ENCODE data around the gene PSMD4. TPM values are rescaled to one million over a fixed set of nuclear protein-coding genes. Genes with fewer than 3 reads are reported as not detected.
A peak's percentile ranks its signal among the peaks of the same experiment; 100 is the strongest.
"Not testable (repeated sequence)": the region's sequence is repeated elsewhere in the genome, so short reads cannot be mapped to it uniquely, and the experiment has no call there.

PSMD4 gene
- polyA plus RNA-seq, 4 donors = 107 to 174 (median 153) TPM

DNA sequence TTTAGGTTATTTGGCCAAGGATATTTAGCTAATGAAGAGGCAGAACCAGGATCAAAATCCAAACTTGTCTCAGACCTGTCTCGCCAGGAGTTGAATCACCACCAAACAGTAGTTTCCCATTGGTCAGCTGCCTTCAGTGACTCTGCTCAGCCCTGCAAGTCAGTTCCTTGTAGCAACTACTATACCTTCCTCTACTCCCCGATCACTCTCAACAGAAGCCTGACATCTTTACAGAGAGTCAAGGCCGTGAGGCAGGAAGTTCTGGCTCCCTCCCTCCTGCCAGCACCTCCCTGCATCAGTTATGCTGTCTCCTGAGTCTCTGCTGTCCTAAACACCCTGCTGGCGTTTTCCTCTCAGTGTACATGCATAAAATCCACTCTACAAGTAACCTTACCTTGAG lies 13.2 kb downstream of the PSMD4 start:
- DNase-seq (ENCODE audit: low read depth in 4 of 4, low spot score in 3 of 4) = no peak

DNA sequence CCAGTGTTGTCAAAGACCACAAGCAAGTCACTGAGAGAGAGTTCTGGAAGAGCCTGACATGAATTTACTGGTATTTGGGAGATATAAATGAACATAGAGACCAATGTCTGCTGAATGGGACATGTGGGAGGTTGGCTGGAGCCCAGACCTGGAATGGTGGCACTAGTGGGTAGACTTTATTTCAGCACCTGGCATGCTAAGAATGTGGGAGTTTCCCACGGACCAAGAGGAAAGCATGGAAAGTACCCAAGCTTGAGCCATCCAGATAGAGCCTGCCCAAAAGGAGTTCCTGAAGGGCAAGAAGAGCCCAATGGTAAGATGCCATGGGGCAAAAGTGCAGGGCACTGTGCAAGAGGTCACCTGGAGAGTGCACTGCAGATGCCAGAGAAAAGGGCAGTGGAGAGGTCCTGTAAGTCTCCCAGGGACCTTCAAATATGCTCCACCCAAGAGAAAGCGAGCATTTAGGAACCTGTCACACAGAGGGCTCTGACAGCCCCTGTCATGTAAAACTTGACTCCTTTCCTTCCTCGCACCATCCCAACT lies 19.5 kb downstream of the PSMD4 start:
- DNase-seq (ENCODE audit: low read depth in 4 of 4, low spot score in 3 of 4) = no peak

DNA sequence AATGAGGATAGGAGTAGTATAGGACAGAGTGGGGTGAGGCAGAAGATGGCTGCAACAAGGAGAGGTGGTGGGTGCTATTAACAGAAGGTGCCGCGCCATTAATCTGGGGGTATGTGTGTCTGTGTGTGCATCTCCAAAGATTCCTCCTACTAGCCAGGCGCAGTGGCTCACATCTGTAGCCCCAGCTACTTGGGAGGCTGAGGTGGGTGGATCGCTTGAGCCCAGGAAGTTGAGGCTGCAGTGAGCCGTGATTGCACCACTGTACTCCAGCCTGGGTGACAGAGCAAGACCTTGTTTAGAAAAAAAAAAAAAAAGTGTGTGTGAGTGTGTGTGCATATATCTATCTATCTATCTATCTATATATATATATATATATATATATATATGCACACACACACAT lies 20.8 kb downstream of the PSMD4 start:
- not testable (repeated sequence) for DNase-seq (ENCODE audit: low read depth in 4 of 4, low spot score in 3 of 4)

DNA sequence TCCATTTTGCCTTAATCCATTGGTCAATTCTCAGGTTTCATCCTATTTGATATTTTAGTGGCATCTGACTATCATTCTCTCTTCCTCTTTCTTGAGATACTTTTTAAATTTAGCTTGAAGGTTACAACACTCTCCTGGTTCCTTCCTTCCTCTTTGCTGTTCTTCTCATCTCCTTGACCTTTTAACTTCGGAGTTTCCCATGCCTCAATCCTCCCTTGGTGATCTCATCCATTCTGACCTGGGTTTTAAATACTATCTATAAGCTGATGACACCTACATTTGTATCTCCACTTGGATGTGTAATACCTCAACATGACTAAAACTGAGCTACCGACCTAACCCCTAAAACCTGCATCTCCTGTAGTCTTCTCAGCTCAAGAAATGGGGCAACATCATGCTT lies 22.7 kb downstream of the PSMD4 start:
- no peak for DNase-seq (ENCODE audit: low read depth in 4 of 4, low spot score in 3 of 4)

DNA sequence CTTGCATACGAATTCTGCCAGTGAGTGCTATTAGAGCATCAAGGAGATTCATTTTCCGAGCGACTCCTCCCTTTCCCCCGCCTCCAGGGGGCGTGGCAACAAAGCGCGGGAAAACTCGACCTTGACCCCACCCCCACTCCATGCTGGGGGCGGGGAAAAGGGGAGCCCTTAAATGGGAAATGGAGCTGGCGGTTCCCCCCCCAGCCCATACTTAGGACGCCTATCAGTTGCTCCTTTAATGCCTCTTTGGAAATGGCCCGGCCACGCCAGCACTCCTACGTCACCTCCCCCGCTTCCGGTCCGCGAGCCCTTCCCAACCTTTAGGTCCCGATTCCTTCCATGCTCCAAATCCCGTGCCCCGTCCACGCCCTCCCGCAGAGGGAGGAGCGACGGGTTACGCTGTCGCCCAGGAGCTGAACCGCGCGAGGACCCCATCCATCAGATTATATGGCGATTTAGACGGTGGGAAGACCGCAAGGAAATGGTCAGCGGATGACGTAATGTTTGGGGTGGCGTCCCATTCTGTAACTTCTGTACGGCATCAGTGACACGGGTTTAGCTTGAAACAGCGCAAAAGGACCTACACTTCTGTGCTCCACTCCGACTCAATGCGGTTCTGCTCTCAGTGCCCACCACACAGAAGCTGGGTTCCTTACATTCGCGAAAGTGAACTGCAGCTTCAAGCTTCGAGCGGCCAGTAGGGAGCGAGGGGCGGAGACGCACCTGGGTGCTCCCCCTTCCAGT lies 26.9 kb downstream of the PSMD4 start:
- peak; percentile 94 to 98 (median 94) for DNase-seq (ENCODE audit: low read depth in 4 of 4, low spot score in 3 of 4)

DNA sequence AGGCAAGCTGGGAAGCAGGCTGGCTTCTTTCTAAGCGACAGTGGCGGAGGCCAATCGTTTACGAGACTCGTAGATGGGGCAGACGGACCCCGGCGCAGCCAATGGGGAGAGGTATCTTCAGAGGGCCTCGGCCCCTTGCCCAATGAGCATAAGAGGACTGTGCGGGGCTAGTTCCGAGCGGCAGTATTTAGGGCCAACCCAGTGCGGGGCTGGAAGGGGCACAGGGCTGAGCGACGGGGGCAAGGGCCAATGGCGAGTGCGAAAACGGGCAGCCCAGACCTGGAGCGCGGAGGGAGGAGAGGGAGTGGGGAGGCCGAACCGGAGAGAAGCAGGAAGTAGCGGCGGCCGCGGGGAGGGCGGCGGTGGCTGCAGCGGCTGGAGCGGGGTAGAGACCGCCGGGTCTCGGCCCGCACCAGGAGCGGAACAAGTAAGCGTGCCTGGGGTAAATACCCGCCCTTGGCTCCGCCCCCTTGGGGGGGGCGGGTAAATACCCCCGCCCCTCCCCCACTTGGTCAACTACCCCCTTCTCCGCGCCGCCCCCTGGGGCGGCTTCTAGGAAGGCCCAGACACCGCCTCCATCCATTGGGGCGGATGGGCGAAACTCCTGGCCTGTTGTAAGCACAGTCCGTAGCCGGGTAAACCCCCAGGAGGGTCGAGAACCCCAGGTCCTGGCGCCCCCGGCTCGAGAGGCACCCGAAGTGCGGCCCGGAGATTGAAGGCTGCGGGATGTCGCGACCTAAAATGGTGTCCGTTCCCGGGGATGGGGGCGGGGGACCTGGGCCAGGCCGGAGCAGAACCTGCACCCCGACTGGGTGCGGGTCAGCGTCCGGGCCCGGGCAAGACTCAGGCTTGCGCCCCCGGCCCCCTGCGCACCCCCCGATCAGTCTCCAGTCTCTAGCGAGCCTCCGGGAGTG lies 27.7 kb downstream of the PSMD4 start, which contains the start of gene ZNF687:
Gene ZNF687 (plus strand): TSS at position 331 of the 914 bp plus-strand sequence. CDS start 3,993 bp downstream, outside the sequence.
- DNase-seq (ENCODE audit: low read depth in 4 of 4, low spot score in 3 of 4) = peak; percentile 99 to 100 (median 100)

DNA sequence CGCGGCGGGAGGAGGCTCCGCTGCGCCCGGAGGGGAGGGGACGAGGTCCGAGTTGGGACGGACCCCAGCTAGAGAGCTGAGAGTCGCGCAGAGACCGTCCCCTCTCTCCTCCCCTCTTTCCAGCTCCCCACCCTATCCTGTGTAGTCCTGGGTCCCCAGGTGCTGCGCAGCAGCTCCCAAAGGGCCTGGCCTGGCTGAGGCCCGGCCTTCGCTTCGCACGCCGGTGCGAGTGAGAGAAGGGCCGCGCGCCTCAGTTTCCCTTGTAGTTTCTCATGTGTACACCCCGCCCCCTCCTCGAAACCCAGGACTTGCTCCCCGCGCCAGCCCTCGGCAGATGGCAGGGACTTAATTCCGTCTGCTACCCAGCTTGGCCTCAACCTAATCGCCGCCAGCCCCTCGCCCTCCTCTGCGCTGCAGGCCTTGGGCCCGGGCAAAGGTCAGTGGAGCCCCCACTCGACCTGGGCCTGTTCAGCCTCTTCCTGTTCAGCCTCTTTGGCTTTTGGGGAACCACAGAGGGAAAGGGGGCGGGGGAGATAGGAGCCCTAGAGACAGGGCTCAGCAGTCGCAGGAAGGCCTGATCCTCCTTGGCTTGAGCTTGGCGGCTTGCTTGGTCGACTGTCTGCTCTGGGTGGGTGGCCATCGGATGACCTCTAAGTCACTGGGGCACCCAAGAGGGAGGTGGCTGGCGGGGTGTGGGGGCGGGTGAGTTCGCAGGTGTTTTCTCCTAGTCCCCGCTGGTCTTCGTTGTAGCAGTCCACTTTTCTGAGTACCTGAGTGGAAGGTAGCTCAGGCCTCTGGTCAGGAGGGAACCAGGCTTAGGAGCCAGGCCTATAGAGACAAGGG lies 28.6 kb downstream of the PSMD4 start:
- DNase-seq (ENCODE audit: low read depth in 4 of 4, low spot score in 3 of 4) = peak in 1 of 4 donors; percentile 14

DNA sequence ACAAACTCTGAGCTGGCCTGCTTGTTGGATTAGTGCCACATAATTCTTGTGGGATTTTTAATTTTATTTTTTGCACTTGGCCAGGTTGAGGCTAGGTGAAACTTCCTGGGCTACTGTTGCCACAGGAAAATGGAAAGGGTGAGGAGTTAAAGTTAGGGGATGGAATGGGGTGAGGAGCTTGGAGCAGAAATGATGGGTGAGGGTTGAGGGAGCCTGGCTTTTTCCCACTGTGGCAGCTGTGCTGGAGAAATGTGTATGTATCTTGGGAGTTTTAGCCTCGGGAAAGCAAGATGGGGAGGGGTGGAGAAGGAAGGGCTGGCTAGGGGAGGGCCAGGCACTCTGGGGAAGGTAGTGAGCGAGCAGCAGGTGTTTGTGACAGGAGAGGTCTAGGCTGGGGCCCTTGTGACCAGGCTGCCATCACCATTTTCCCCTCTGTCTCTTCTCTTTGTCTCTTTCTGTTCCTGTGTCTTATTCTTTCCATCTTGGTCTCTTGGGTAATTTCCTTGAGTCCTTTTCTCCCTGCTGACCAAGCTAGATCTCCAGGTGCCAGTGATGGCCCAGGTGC lies 29.6 kb downstream of the PSMD4 start:
- DNase-seq (ENCODE audit: low read depth in 4 of 4, low spot score in 3 of 4) = no peak

DNA sequence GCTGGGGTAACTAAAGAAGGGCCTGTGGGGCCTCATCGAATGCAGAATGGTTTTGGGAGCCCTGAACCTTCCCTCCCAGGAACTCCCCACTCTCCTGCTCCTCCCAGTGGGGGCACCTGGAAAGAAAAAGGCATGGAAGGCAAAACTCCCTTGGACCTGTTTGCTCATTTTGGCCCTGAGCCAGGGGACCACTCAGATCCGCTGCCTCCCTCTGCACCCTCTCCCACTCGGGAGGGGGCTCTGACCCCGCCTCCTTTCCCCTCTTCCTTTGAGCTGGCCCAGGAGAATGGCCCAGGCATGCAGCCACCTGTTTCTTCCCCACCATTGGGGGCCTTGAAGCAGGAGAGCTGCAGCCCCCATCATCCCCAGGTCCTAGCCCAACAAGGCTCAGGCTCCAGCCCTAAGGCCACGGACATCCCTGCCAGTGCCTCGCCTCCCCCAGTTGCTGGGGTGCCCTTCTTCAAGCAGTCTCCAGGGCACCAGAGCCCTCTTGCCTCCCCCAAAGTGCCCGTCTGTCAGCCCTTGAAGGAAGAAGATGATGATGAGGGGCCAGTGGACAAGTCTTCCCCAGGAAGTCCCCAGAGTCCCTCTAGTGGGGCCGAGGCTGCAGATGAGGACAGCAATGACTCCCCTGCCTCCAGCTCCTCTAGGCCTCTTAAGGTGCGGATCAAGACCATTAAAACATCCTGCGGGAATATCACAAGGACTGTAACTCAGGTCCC lies 32.2 kb downstream of the PSMD4 start:
- DNase-seq (ENCODE audit: low read depth in 4 of 4, low spot score in 3 of 4) = no peak

DNA sequence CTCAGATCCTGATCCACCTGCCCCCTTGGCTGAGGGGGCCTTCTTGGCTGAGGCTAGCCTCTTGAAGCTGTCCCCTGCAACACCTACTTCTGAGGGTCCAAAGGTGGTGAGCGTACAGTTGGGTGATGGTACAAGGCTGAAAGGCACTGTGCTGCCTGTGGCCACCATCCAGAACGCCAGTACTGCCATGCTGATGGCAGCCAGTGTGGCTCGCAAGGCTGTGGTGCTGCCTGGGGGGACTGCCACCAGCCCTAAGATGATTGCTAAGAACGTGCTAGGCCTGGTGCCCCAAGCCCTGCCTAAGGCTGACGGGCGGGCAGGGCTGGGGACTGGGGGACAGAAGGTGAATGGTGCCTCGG lies 32.8 kb downstream of the PSMD4 start:
- no peak for DNase-seq (ENCODE audit: low read depth in 4 of 4, low spot score in 3 of 4)

DNA sequence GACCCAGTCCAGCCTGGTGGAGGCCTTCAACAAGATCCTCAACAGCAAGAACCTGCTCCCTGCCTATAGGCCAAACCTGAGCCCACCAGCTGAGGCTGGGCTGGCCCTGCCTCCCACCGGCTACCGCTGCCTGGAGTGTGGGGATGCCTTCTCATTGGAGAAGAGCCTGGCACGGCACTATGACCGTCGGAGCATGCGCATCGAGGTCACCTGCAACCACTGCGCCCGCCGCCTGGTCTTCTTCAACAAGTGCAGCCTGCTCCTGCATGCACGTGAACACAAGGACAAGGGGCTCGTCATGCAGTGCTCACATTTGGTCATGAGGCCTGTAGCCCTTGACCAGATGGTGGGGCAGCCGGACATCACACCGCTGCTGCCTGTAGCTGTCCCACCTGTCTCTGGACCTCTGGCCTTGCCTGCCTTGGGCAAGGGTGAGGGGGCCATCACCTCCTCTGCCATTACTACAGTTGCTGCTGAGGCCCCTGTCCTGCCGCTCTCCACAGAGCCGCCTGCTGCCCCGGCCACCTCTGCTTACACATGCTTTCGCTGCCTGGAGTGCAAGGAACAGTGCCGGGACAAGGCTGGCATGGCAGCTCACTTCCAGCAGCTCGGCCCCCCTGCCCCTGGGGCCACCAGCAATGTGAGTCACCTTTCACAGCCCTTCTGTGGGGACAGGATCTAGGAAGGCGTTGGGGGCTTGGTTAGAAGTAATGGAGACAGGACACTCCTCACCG lies 33.4 kb downstream of the PSMD4 start:
- no peak for DNase-seq (ENCODE audit: low read depth in 4 of 4, low spot score in 3 of 4)

DNA sequence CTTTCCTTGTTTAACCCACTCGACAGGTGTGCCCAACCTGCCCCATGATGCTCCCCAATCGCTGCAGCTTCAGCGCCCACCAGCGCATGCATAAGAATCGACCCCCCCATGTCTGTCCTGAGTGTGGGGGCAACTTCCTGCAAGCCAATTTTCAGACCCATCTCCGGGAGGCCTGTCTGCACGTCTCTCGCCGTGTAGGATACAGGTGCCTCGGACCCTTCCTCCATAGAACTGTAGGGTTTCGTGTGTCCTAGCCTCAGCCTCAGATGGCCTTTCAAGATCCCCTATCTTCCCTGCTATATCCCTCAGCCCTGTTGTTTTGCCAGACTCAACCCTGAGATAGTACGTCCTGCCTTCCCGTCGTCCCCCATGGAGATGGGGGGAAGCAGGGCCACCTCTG lies 34.0 kb downstream of the PSMD4 start:
- no peak for DNase-seq (ENCODE audit: low read depth in 4 of 4, low spot score in 3 of 4)

DNA sequence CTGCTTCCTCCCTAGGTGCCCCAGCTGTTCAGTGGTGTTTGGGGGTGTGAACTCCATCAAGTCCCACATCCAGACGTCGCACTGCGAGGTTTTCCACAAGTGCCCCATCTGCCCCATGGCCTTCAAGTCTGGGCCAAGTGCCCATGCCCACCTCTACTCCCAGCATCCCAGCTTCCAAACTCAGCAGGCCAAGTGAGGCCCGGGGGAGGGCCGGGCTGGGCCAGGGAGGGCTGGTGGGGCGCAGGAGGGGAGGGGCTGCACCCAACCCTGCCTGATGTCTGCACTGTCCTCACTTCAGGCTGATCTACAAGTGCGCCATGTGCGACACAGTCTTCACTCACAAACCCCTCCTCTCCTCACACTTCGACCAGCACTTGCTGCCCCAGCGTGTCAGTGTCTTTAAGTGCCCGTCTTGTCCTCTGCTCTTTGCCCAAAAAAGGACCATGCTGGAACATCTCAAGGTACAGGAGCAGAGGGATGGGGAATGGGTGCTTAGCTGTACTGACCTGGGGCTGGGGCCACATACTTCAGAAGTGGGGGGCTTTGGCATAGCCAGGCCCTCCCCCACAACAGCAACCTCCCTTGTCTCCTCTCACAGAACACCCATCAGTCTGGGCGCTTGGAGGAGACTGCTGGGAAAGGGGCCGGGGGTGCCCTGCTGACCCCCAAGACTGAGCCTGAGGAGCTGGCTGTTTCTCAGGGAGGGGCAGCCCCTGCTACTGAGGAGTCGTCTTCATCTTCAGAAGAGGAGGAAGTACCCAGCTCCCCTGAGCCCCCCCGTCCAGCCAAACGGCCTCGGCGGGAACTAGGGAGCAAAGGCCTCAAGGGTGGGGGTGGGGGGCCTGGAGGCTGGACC lies 34.8 kb downstream of the PSMD4 start:
- no peak for DNase-seq (ENCODE audit: low read depth in 4 of 4, low spot score in 3 of 4)

DNA sequence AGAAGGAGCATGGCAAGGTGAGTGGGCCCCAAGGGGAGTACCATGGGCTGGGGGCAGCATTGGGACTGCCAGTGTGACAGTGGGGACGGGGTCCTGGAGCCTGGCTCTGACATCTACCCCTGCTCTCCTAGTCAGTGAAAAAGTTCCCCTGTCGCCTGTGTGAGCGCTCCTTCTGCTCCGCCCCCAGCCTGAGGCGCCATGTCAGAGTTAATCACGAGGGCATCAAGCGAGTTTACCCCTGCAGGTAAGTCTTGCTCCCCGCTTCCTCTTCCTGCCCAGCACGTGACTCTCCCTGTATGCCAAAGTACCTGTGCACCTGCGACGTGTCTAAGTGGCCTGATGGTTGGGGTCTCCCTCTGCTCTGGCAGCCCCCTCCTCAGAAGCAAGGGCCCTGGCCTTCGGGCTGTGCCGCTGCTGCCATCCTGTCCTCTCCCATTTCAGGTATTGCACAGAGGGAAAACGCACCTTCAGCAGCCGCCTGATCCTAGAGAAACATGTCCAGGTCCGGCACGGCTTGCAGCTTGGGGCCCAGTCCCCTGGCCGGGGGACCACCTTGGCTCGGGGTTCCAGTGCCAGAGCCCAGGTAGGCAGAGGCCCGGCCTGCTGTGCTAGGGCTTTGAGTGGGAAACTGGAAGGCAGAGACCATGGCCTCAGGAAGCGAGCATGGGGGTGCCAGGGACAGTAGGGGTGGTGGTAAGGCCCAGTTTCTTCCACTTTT lies 35.6 kb downstream of the PSMD4 start:
- DNase-seq (ENCODE audit: low read depth in 4 of 4, low spot score in 3 of 4) = no peak

DNA sequence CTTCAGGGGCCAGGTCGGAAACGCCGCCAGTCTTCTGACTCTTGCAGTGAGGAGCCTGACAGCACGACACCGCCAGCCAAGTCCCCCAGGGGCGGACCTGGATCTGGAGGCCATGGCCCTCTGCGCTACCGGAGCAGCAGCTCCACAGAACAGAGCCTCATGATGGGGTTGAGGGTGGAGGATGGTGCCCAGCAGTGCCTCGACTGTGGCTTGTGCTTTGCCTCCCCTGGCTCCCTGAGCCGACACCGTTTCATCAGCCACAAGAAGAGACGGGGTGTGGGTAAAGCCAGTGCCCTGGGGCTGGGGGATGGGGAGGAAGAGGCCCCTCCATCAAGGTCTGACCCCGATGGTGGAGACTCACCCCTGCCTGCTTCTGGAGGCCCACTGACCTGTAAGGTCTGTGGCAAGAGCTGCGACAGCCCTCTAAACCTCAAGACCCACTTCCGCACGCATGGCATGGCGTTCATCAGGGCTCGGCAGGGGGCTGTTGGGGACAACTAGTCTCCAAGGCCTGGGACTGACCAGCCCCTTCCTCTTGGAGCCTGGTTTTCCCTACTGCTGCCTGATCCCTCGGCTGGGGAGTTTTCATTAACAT lies 36.3 kb downstream of the PSMD4 start:
- no peak for DNase-seq (ENCODE audit: low read depth in 4 of 4, low spot score in 3 of 4)

DNA sequence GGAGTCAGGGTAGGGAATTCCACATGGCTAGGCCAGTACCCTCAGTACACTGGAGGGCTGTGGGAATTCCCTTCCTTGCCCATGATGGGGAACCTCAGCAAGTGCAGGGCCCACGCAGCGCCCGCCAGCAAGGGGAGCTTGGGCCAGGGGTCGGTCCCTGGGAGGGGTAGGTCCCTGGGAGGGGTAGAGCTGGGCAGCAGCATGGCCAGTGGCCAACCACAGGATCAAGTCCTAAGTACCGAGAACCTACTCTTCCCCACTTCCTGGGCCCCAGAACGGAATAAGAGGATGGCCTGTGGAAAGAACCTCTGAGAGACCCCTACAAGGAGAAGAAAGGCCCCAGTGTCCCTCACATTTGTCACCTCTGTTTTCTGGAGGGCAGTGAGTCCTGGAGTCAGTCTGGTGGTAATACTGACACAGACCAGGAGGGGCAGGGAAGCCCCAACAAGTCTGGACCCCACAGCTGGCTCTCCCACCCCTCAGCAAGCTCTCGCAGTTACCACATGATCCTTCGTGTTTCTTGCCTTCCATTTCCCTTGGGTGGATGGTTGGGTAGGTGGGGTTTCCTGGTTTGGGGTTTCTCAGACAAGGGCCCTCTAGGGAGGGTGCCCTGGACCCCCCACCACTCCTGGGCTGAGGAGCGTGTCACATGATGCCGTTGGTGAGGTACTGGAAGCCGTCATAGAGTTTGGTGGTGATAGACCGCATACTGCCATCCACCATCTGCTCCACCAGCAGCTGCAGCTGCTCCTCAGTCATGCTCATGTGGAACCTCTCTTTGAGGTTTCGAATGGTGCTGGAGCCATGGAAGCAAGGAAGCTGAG lies 37.9 kb downstream of the PSMD4 start:
- no peak for DNase-seq (ENCODE audit: low read depth in 4 of 4, low spot score in 3 of 4)

Measured in left renal pelvis (tissue), 4 donors.